Stimulated activated CD4-positive, alpha-beta T cell treated with anti-CD3 and anti-CD28 coated beads, Interleukin-12 subunit alpha, Interleukin-12 subunit beta, amount 100 ng/mL, for 24 hours (primary cell): ENCODE measurements around the gene AIG1.
"Not testable (repeated sequence)": the region's sequence is repeated elsewhere in the genome, so short reads cannot be mapped to it uniquely, and the experiment has no call there.

Source experiments
- DNase-seq, 2 experiments: peaks; one replicate each; pipeline ENCODE4 v3.0.0-alpha.2; 2020; ENCODE audit warnings: low read depth in 2 of 2

AIG1 gene

DNA sequence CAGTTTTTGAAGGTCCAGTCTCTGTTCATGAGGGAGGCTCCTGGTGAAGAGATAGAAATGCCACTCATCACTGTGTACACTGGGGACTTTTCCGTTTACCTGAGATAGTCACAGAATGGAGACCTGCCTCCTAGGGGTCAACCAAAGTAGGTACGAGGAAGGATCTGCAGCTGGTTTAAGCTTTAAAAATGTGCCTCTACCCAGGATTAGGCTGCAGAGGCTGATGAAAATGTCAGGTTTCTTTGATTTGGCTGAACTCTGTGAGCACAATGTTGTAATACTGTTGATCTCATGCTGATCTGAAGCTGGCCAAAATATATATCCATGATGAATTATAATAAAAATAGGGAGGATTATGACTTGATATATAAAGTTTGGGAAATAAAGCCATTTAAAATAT, 207.1 kb downstream of the AIG1 start:
- DNase-seq = no peak

GRCh38 chr6:143268439-143268838, 207.8 kb downstream of the AIG1 start:
- DNase-seq = no peak

DNA sequence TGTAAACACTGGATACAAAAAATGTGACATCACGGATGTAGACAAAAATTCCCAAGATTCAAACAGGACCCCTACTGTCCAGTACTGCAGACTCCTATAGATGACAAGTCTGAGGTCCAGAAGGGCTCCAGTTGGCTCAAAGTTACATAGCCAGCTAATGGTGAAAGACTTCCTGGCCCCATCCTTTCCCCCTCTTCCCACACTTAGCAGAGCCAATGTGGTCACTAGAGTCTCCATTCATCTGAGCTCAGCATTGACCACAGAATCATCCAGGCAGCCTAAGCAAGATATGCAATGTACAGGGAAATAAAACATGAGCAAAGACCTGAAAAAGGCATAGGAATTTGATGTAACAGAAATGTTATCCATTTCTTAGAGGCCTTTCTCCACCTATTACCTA, 209.3 kb downstream of the AIG1 start:
- no peak for DNase-seq

DNA sequence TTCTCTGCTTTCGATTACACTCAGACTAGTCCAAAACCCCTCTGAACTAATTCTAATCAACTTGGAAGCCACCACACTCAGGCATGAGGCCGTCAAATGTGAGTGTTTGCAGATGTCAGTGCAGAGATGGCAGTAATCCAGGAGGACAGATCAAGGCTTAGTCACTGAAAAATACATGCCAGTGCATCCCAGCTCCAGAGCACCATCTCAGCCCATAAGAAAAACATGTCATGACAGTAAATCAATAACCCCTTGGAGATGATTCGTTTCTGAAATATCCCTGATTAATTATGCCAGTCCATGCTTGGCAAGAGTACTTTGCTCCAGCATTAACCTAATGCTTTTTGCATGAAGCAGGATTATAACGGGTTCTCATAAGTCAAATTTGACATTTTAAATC, 210.3 kb downstream of the AIG1 start:
- DNase-seq = no peak

GRCh38 chr6:143276436-143276835, 215.7 kb downstream of the AIG1 start:
- DNase-seq = no peak

DNA sequence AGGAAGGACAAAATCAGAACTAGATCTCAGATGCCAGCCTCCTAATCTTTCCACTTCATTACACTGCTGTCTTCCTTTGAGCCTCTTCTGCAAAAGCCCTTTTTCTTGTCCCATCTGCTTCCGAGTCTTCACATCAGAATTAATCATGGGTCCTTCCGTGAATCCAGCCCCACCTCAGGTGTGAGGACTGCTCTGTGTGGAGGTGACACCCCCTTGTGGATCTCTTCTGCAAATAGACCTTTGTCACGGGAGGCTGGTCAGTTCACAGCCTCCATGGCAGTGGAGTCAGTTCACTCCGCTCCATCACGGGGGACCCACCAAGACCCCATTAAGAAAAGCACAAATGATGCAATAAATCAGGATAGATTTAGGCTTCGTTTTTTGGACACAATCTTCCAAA, 218.7 kb downstream of the AIG1 start:
- no peak for DNase-seq

DNA sequence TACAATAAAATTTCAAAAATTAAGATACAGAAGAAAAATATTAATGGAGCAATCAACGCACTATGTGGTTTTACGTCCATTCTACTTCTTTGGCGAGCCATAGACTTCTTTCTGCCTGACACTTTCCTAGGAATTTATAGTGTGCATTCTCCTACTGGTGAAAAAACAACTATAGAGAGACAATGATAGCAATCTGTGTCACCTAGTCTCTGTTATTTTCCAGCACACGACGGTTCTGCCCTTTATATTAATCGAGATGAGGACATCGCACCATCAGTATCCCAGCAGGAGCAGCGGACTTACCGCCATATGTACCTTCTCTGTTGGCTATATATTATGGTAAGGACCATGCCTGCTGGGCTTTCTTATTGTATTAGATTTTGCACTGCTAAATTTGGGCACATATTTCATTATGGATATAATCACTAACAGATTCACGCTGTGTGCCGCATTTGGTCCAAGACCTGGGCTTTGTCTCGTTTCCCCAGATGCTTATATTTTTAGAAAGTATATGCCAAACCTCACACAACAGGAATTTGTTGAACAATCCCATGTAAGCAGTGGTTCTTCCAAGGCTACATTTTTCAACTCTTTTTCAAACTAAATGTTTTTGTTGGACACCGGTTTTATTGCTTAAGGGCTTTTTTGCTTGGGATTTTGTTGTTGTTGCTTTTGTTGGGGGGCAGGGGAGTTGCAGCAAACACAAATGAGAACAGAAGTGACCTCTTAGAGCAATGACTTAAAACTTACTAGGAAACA, 223.4 kb downstream of the AIG1 start:
- no peak for DNase-seq

GRCh38 chr6:143286251-143286795, 225.6 kb downstream of the AIG1 start:
- DNase-seq = no peak

DNA sequence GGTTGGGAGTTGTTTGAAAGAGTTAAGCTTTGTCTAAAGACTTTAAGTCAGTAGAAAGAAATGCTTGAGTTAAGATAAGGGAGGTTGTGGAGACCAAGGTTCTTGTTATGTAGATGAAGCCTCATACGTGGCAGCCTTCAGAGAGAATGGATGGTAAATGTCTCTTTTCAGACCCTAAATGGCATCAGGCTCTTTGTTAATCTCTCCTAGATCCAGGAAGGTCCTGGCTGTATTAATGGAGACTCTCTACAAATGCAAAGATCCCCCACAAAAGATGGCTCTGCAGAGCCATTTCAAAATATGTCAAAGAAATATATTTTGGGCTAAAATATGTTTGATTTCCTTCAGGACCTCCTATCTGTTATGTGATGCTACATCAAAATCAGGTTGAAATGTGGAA, 228.2 kb downstream of the AIG1 start:
- no peak for DNase-seq

- DNase-seq = no peak
These were observed 229.5 kb downstream of the AIG1 start for GRCh38 chr6:143290206-143290605.

GRCh38 chr6:143293523-143293922, 232.8 kb downstream of the AIG1 start:
- no peak for DNase-seq

- no peak for DNase-seq
These were observed 233.7 kb downstream of the AIG1 start for GRCh38 chr6:143294265-143294860.

DNA sequence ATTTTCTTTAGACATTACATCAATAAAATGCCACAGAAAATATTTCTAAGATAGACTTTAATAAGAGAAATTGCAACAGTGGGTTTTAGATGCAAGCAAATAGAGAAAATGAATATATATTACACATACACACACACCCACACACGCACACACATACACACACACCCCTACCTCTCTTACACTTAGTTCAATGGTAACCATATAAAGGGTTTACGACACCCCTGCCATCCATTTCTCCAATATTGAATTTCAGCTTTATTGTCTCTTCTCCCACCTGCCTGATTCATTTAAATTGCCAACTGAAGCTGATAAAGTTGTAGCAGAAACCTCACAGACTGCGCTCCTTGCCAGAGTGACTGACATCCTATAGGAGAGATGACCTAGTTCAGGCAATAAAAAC, 235.2 kb downstream of the AIG1 start:
- no peak for DNase-seq

- DNase-seq = no peak
These were observed 237.4 kb downstream of the AIG1 start for GRCh38 chr6:143298071-143298470.

- DNase-seq = no peak
These were observed 238.8 kb downstream of the AIG1 start for GRCh38 chr6:143299253-143300166.

- no peak for DNase-seq
These were observed 240.5 kb downstream of the AIG1 start for GRCh38 chr6:143301188-143301587.

DNA sequence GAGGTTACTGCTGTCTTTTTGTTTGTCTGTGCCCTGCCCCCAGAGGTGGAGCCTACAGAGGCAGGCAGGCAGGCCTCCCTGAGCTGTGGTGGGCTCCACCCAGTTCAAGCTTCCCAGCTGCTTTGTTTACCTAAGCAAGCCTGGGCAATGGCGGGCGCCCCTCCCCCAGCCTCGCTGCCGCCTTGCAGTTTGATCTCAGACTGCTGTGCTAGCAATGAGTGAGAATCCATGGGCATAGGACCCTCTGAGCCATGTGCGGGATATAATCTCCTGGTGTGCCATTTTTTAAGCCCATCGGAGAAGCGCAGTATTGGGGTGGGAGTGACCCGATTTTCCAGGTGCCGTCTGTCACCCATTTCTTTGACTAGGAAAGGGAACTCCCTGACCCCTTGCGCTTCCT, 247.1 kb downstream of the AIG1 start:
- not testable (repeated sequence) for DNase-seq

DNA sequence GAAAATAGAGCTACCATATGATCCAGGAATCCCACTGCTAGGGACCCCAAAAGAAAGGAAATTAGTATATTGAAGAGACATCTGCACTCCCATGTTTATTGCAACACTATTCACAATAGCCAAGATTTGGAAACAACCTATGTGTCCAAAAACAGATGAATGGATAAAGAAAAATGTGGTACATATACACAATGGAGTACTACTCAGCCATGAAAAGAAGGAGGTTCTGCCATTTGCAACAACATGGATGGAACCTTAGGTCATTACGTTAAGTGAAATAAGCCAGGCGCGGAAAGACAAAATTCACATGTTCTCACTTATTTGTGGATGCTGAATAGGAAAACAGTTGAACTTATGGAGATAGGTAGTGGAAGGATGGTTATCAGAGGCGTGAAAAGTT, 252.5 kb downstream of the AIG1 start:
- DNase-seq = no peak

DNA sequence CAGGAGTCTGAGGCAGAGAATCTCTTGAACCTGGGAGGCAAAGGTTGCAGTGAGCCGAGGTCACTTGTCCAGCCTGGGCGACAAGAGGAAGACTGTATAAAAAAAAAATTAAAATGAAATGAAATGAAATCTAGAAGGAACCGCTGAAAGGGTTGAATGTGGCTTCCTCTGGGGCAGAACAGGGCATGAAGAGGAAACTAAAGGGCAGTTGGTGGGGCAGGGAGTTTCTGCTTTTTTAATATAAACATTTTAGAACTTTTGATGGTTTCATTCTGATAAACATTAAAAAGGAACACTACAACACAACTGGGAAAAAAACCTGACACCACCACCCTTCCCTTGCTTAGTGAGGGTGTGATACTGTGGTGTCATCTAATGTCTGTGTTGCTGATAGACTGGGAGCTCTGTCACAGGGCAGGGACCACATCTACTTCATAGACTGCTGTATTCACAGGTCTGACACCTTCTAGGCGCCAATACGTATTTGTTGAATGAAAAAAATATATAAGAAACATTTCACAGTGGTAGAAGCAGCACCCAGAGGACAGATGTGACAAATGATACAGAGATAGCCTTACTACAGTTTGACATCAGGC, 260.9 kb downstream of the AIG1 start:
- DNase-seq = no peak

- no peak for DNase-seq
These were observed 261.7 kb downstream of the AIG1 start for GRCh38 chr6:143322386-143322785.

GRCh38 chr6:143323729-143324470, 263.2 kb downstream of the AIG1 start:
- no peak for DNase-seq
